K562 (cell line): ENCODE measurements around the gene C11orf42. TPM values are rescaled to one million over a fixed set of nuclear protein-coding genes. Genes with fewer than 3 reads are reported as not detected.

Source experiments
- ATAC-seq: fragments of 200-7000 bp; cut with Tn5 transposase; 3 replicates; pipeline ENCODE4 v1.9.1; 2020; ENCODE audit warnings: moderate library complexity
- Bru-seq: library from RNA; stranded (reverse); fragments of 400-500 nt; gene quantifications from one replicate; lab custom pipeline; 2021; lab: Mats Ljungman, UMichigan
- BruChase-seq, 2 experiments: library from RNA; stranded (reverse); fragments of 400-500 nt; gene quantifications; one replicate each; lab custom pipeline; 2021; lab: Mats Ljungman, UMichigan
- BruUV-seq: library from RNA; stranded (reverse); fragments of 400-500 nt; replicated peaks from 2 replicates; lab custom pipeline; 2021; lab: Mats Ljungman, UMichigan
- CTCF ChIA-PET: fragments of 300-600 bp; formaldehyde crosslinking; extraction: SDS; loops from one replicate; lab custom pipeline; 2021; ENCODE audit warnings: low intra/inter-chr PET ratio; lab: Yijun Ruan, JAX
- POLR2A ChIA-PET: fragments of 300-600, 350-650 bp; sonication (Branson Sonifier 250); formaldehyde crosslinking; extraction: SDS; loops from one replicate; lab custom pipeline; 2021; ENCODE audit warnings: antibody characterized with exemption, inconsistent platforms; lab: Yijun Ruan, JAX
- DNase-seq, 4 experiments: peaks; one replicate each; pipeline versions ENCODE4 v3.0.0 to v3.0.0-alpha.2; 2011 to 2018; ENCODE audit warnings: low spot score in 3 of 4, mixed read lengths in 3 of 4; ENCODE audit errors: extremely low read depth in 1 of 4
- FAIRE-seq: peaks from 2 replicates; lab custom pipeline; 2011; peaks lifted over from hg19 to GRCh38; lab: Jason Lieb, UNC
- H2AFZ ChIP-seq: 2 replicates; pipeline ENCODE4 v1.6.0; 2011; ENCODE audit warnings: low read depth, low read length, control low read depth, inconsistent platforms
- H3K27ac ChIP-seq: fragments of 200-600 bp; 3 replicates; pipeline ENCODE4 v1.8.0; 2011; ENCODE audit warnings: low read depth, mild to moderate bottlenecking, control low read depth, inconsistent platforms, low read length, moderate library complexity, mixed read lengths; ENCODE audit errors: extremely low read depth
- H3K27me3 ChIP-seq, 2 experiments: fragments of 300-600 bp in 1 of 2; 2 replicates in 1 of 2; 3 replicates in 1 of 2; pipeline versions ENCODE4 v1.6.0 to v1.8.0; 2011; ENCODE audit warnings: inconsistent platforms in 2 of 2, low read length in 2 of 2, mild to moderate bottlenecking in 1 of 2, mixed read lengths in 1 of 2, moderate library complexity in 1 of 2; ENCODE audit not compliant: control insufficient read depth in 2 of 2, insufficient read depth in 2 of 2
- H3K36me3 ChIP-seq: fragments of 300-600 bp; 3 replicates; pipeline ENCODE4 v1.8.0; 2011; ENCODE audit warnings: mild to moderate bottlenecking, low read length, inconsistent platforms; ENCODE audit not compliant: control insufficient read depth, insufficient read depth
- H3K4me1 ChIP-seq, 2 experiments: fragments of 200-600 bp in 1 of 2; replicated peaks in 1 of 2; 2 replicates in 1 of 2; 3 replicates in 1 of 2; pipeline versions ENCODE4 v1.5.1 to v1.8.0; 2011; ENCODE audit warnings: inconsistent platforms in 2 of 2, low read length in 2 of 2, mild to moderate bottlenecking in 1 of 2, mixed read lengths in 1 of 2, moderate library complexity in 1 of 2; ENCODE audit not compliant: control insufficient read depth in 2 of 2, insufficient read depth in 2 of 2
- H3K4me2 ChIP-seq: 2 replicates; pipeline ENCODE4 v1.6.1; 2011; ENCODE audit warnings: low read length, control low read depth, inconsistent platforms, mixed read lengths; ENCODE audit not compliant: insufficient read depth
- H3K4me3 ChIP-seq: fragments of 200-600 bp; sonication (generic), shearing (Covaris generic); 2 replicates; pipeline ENCODE4 v1.5.1; 2016; ENCODE audit warnings: control low read depth, inconsistent platforms
- H3K79me2 ChIP-seq: fragments of 200-600 bp; 3 replicates; pipeline ENCODE4 v1.8.0; 2011; ENCODE audit warnings: low read length, inconsistent platforms; ENCODE audit not compliant: control insufficient read depth, insufficient read depth
- H3K9ac ChIP-seq, 2 experiments: 2 replicates each; pipeline versions ENCODE4 v1.6.0 to v1.6.1; 2011; ENCODE audit warnings: low read depth in 2 of 2, low read length in 2 of 2, control low read depth in 1 of 2, inconsistent platforms in 1 of 2, mild to moderate bottlenecking in 1 of 2, mixed read lengths in 1 of 2; ENCODE audit not compliant: insufficient read depth in 1 of 2
- H3K9me1 ChIP-seq: one replicate; pipeline ENCODE4 v1.6.0; 2011; ENCODE audit warnings: inconsistent platforms, mild to moderate bottlenecking, low read length, moderate library complexity; ENCODE audit not compliant: control insufficient read depth, insufficient read depth
- H3K9me3 ChIP-seq: replicated peaks from 2 replicates; pipeline ENCODE4 v1.5.1; 2011; ENCODE audit warnings: low read depth, low read length, inconsistent platforms; ENCODE audit not compliant: control insufficient read depth, insufficient read depth
- H4K20me1 ChIP-seq: replicated peaks from 2 replicates; pipeline ENCODE4 v1.6.1; 2011; ENCODE audit warnings: low read length, inconsistent platforms, mixed read lengths; ENCODE audit not compliant: control insufficient read depth, insufficient read depth
- FOXK2 ChIP-seq, 2 experiments: fragments of 450-650 bp; IDR thresholded peaks in 1 of 2; conservative IDR thresholded peaks in 1 of 2; 2 replicates each; pipeline ENCODE4 v1.6.1; 2016; ENCODE audit warnings: low read depth in 2 of 2, mild to moderate bottlenecking in 1 of 2
- POLR3G ChIP-seq: IDR thresholded peaks from 2 replicates; pipeline ENCODE4 v1.6.1; 2011; ENCODE audit not compliant: insufficient read length, insufficient replicate concordance; ENCODE audit errors: extremely low read depth
- TBL1XR1 ChIP-seq, 2 experiments: IDR thresholded peaks; 2 replicates each; pipeline ENCODE4 v1.6.1; 2012; ENCODE audit warnings: improper control_type of control experiment in 2 of 2, low read length in 2 of 2, mild to moderate bottlenecking in 1 of 2
- WHSC1 ChIP-seq: IDR thresholded peaks from one replicate; pipeline ENCODE4 v1.6.1; 2012; ENCODE audit warnings: low read length, control low read depth, inconsistent platforms
- ZNF445 ChIP-seq: fragments of 250-450 bp; sonication (Bioruptor Pico); IDR thresholded peaks from 2 replicates; pipeline ENCODE4 v1.4.0; 2020; ENCODE audit warnings: low read depth, mild to moderate bottlenecking, moderate library complexity
- ZNF561 ChIP-seq: fragments of 450-650 bp; formaldehyde crosslinking; conservative IDR thresholded peaks from 2 replicates; pipeline ENCODE4 v1.4.0; 2020; ENCODE audit warnings: mild to moderate bottlenecking, moderate library complexity
- WGBS: fragments of 100-300 bp; shearing (Covaris generic); methylation state at CpG from one replicate; pipeline ENCODE4 v1.1.6; 2016; ENCODE audit warnings: low coverage, mixed read lengths; ENCODE audit not compliant: insufficient coverage; ENCODE audit errors: missing lambda C conversion rate; 5-methylcytosine and 5-hydroxymethylcytosine counted together
- in situ Hi-C: fragments of 300-500 bp; cut with MboI; formaldehyde crosslinking; loops from 4 replicates; pipeline ENCODE4 v1.15.0; 2018; ENCODE audit warnings: inconsistent platforms, mixed read lengths
- intact Hi-C: fragments of 100-400 bp; cut with micrococcal nuclease; formaldehyde crosslinking; loops from 2 replicates; pipeline ENCODE4 v1.14.2; 2022
- long read RNA-seq, 3 experiments: library from polyadenylated mRNA in 2 of 3; library from RNA in 1 of 3; unstranded in 2 of 3; stranded (forward) in 1 of 3; transcript quantifications; one replicate each; pipeline ENCODE4 v2.0.0, GENCODE V29; 2019 to 2022
- polyA minus RNA-seq, 3 experiments: library from RNA; depleted of rRNA, polyadenylated mRNA; stranded (reverse); fragments of >200 nt; gene quantifications; 2 replicates each; pipeline ENCODE4 v1.2.3, GENCODE V29; 2011
- polyA plus RNA-seq, 8 experiments: library from polyadenylated mRNA; depleted of rRNA in 4 of 8; stranded (reverse) in 5 of 8; unstranded in 3 of 8; fragments of >200 nt; fragmentation: Nextera tagmentation in 2 of 8; fragmentation: Illumina TruSeq in 1 of 8; extraction: Ambion mirVana in 2 of 8; extraction: Trizol in 1 of 8; gene quantifications; 2 replicates each; pipeline versions ENCODE4 v1.2.1 to v1.2.3, GENCODE V29; 2011 to 2014; ENCODE audit warnings: inconsistent platforms in 1 of 8, missing spikeins in 1 of 8
- total RNA-seq, 7 experiments: library from RNA; depleted of rRNA in 6 of 7; stranded (reverse); fragments of >200 nt in 6 of 7; fragmentation: Illumina TruSeq in 2 of 7; extraction: Trizol in 2 of 7; gene quantifications; 2 replicates each; pipeline versions ENCODE4 v1.2.1 to v1.2.3, GENCODE V29; 2011 to 2021; ENCODE audit warnings: low replicate concordance in 1 of 7
- TF ChIP-seq, protein P1 (sequence below): fragments of 250-450 bp; sonication (Bioruptor Pico); IDR thresholded peaks from 2 replicates; pipeline ENCODE4 v1.5.0; 2020; ENCODE audit warnings: mild to moderate bottlenecking
- TF ChIP-seq, protein P2 (sequence below): sonication (generic); formaldehyde crosslinking; IDR thresholded peaks from 2 replicates; pipeline ENCODE4 v1.9.0; 2022; ENCODE audit warnings: mild to moderate bottlenecking, missing genetic modification reagents
- TF ChIP-seq, protein P3 (sequence below): sonication (generic); formaldehyde crosslinking; IDR thresholded peaks from 2 replicates; pipeline ENCODE4 v1.8.1; 2022; ENCODE audit warnings: missing genetic modification reagents
- TF ChIP-seq, protein P4 (sequence below): fragments of 450-650 bp; IDR thresholded peaks from 2 replicates; pipeline ENCODE4 v1.6.1; 2018; ENCODE audit not compliant: partially characterized antibody

C11orf42 gene, protein sequence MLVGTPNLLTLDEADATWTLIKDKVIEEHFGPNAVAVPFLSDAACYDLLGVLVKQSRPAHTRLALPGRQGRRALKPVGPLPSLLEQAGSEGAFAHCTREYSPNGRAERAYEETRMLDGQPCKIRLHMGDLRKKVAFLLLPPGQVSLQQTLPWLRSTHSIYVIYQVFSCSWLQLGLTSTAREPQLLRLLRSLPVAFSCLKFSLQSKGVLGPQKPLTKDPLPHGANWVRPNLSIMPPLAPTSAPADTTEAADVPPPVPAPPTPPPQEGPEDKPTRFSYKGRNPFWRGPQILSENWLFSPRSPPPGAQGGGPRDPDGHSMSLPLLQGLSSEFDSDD
- not detected in 2 replicates for total RNA-seq (2011; cell fraction: chromatin; rRNA removed; ENCODE audit: low replicate concordance)
- not detected in 2 replicates for total RNA-seq (2011; cell fraction: nucleolus; rRNA removed)
- not detected in 2 replicates for total RNA-seq (2011; cell fraction: nucleoplasm; rRNA removed)
- total RNA-seq (2014; rRNA removed) (not detected in 2 replicates), total RNA-seq (2014; rRNA removed; fragmentation: Illumina TruSeq; extraction: Trizol) (not detected in 2 replicates), total RNA-seq (2015; rRNA removed; fragmentation: Illumina TruSeq; extraction: Trizol) (not detected in 2 replicates), total RNA-seq (2021) (not detected in 2 replicates), polyA plus RNA-seq (2011; rRNA removed) (not detected in 2 replicates), polyA plus RNA-seq (2014; fragmentation: Illumina TruSeq; extraction: Trizol) (not detected in 2 replicates), polyA plus RNA-seq (2014; fragmentation: Nextera tagmentation; extraction: Ambion mirVana) (not detected), polyA plus RNA-seq (2014; rRNA removed) (not detected in 2 replicates), polyA minus RNA-seq (2011; rRNA and poly(A)+ RNA removed) (not detected in 2 replicates), Bru-seq, nascent RNA (not detected), BruChase-seq, experiment 1, labeled RNA remaining after a 2-hour chase (not detected), BruChase-seq, experiment 2, labeled RNA remaining after a 6-hour chase (not detected)
- not detected in 2 replicates for polyA plus RNA-seq (2011; cell fraction: cytosol; rRNA removed)
- not detected in 2 replicates for polyA plus RNA-seq (2011; cell fraction: nucleus; rRNA removed)
- 0.11 TPM in 1 of 2 replicates, not detected in the other for polyA plus RNA-seq (2012)
- polyA minus RNA-seq (2011; cell fraction: cytosol; rRNA and poly(A)+ RNA removed), result not detected in 2 replicates
- not detected in 2 replicates for polyA minus RNA-seq (2011; cell fraction: nucleus; rRNA and poly(A)+ RNA removed)
- long read RNA-seq, experiment 1, partial matches to known transcripts, result 0 of 4 reads
- long read RNA-seq, experiment 1, other reads (novel, unspliced or antisense), result 4 of 4 reads
- long read RNA-seq, experiment 2, result 0 reads
- long read RNA-seq, experiment 3, result 0 reads

DNA sequence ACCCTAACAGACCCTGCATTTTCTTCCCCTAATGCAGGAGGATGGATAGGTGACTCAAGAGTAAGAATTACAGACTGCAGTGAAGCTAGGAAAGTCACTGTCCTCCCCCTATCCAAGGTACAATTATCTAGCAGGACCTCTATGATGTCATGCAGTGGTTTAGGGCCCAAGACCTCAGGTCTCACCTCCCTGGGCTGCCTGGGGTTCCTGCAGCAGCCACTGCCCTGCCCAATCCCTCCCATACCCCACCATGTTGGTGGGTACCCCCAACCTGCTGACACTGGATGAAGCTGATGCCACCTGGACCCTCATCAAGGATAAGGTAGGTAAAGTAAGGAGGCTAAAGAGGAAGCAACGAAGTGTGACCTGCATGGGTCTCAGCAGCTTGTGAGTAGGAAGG, at the start of gene C11orf42:
TSS of gene C11orf42 (plus strand) at position 192 of the 400 bp plus-strand sequence. CDS start at position 251, 59 bp downstream.
- WGBS, result 43% methylated on average over 1 of the region's 1 CpG
- POLR2A ChIA-PET, result no interaction called here
- CTCF ChIA-PET, result no interaction called here
- Histone ChIP-seq H2AFZ (no peak within 1 kb of the TSS), H3K9ac (peak within 1 kb of the TSS in 1 of 2 experiments; percentile 48; a peak in 1 of 4 replicates), H3K27me3 (no peaks in the 10 kb centered on the region), H3K4me2 (no peak within 1 kb of the TSS), H3K36me3 (peaks cover 16% of the 10 kb centered on the region; the same call in 2 of the 3 replicates), H3K79me2 (no peaks in the 10 kb centered on the region), H4K20me1 (no peaks in the 10 kb centered on the region), H3K9me1 (no peaks in the 10 kb centered on the region), H3K4me1 (no peaks in the 10 kb centered on the region), H3K4me3 (no peak within 1 kb of the TSS), H3K27ac (no peak within 1 kb of the TSS), H3K9me3 (no peaks in the 10 kb centered on the region)
- DNase-seq (no peak), FAIRE-seq (no peak), ATAC-seq (no peak)
- in situ Hi-C loops, result no loop called here
- no TSS peak for BruUV-seq
- intact Hi-C loops, result no loop called here
- TF ChIP-seq ZNF445 (CRISPR knock-in tag), result no peak
- TF ChIP-seq POLR3G, result no peak
- TF ChIP-seq, protein P1, sequence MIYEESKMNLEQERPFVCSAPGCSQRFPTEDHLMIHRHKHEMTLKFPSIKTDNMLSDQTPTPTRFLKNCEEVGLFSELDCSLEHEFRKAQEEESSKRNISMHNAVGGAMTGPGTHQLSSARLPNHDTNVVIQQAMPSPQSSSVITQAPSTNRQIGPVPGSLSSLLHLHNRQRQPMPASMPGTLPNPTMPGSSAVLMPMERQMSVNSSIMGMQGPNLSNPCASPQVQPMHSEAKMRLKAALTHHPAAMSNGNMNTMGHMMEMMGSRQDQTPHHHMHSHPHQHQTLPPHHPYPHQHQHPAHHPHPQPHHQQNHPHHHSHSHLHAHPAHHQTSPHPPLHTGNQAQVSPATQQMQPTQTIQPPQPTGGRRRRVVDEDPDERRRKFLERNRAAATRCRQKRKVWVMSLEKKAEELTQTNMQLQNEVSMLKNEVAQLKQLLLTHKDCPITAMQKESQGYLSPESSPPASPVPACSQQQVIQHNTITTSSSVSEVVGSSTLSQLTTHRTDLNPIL, result no peak
- TF ChIP-seq WHSC1, result no peak
- TF ChIP-seq FOXK2 (conservative IDR thresholded peaks at IDR 0.05 in 1 of 2, IDR thresholded peaks at IDR 0.05 in 1 of 2; ENCODE audit: low read depth in 2 of 2), result no peak
- no peak for TF ChIP-seq TBL1XR1 (IDR thresholded peaks at IDR 0.05; ENCODE audit: low read length in 2 of 2)
- TF ChIP-seq, protein P2, sequence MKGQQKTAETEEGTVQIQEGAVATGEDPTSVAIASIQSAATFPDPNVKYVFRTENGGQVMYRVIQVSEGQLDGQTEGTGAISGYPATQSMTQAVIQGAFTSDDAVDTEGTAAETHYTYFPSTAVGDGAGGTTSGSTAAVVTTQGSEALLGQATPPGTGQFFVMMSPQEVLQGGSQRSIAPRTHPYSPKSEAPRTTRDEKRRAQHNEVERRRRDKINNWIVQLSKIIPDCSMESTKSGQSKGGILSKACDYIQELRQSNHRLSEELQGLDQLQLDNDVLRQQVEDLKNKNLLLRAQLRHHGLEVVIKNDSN (CRISPR knock-in tag), result no peak
- TF ChIP-seq, protein P3, sequence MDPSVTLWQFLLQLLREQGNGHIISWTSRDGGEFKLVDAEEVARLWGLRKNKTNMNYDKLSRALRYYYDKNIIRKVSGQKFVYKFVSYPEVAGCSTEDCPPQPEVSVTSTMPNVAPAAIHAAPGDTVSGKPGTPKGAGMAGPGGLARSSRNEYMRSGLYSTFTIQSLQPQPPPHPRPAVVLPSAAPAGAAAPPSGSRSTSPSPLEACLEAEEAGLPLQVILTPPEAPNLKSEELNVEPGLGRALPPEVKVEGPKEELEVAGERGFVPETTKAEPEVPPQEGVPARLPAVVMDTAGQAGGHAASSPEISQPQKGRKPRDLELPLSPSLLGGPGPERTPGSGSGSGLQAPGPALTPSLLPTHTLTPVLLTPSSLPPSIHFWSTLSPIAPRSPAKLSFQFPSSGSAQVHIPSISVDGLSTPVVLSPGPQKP (CRISPR knock-in tag), result no peak
- TF ChIP-seq ZNF561 (CRISPR knock-in tag), result no peak
- TF ChIP-seq, protein P4, sequence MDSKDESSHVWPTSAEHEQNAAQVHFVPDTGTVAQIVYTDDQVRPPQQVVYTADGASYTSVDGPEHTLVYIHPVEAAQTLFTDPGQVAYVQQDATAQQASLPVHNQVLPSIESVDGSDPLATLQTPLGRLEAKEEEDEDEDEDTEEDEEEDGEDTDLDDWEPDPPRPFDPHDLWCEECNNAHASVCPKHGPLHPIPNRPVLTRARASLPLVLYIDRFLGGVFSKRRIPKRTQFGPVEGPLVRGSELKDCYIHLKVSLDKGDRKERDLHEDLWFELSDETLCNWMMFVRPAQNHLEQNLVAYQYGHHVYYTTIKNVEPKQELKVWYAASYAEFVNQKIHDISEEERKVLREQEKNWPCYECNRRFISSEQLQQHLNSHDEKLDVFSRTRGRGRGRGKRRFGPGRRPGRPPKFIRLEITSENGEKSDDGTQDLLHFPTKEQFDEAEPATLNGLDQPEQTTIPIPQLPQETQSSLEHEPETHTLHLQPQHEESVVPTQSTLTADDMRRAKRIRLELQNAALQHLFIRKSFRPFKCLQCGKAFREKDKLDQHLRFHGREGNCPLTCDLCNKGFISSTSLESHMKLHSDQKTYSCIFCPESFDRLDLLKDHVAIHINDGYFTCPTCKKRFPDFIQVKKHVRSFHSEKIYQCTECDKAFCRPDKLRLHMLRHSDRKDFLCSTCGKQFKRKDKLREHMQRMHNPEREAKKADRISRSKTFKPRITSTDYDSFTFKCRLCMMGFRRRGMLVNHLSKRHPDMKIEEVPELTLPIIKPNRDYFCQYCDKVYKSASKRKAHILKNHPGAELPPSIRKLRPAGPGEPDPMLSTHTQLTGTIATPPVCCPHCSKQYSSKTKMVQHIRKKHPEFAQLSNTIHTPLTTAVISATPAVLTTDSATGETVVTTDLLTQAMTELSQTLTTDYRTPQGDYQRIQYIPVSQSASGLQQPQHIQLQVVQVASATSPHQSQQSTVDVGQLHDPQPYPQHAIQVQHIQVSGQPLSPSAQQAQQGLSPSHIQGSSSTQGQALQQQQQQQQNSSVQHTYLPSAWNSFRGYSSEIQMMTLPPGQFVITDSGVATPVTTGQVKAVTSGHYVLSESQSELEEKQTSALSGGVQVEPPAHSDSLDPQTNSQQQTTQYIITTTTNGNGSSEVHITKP, result no peak
